Measurements from ENCODE around the gene ITGB3BP. TPM values are rescaled to one million over a fixed set of nuclear protein-coding genes. Genes with fewer than 3 reads are reported as not detected.

ITGB3BP gene, protein sequence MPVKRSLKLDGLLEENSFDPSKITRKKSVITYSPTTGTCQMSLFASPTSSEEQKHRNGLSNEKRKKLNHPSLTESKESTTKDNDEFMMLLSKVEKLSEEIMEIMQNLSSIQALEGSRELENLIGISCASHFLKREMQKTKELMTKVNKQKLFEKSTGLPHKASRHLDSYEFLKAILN
- 24.5 to 27.6 TPM (median 26.1 TPM) in 5 replicates for total RNA-seq (2022; extraction: Qiagen RNA extraction; ENCODE audit: low read depth)

DNA sequence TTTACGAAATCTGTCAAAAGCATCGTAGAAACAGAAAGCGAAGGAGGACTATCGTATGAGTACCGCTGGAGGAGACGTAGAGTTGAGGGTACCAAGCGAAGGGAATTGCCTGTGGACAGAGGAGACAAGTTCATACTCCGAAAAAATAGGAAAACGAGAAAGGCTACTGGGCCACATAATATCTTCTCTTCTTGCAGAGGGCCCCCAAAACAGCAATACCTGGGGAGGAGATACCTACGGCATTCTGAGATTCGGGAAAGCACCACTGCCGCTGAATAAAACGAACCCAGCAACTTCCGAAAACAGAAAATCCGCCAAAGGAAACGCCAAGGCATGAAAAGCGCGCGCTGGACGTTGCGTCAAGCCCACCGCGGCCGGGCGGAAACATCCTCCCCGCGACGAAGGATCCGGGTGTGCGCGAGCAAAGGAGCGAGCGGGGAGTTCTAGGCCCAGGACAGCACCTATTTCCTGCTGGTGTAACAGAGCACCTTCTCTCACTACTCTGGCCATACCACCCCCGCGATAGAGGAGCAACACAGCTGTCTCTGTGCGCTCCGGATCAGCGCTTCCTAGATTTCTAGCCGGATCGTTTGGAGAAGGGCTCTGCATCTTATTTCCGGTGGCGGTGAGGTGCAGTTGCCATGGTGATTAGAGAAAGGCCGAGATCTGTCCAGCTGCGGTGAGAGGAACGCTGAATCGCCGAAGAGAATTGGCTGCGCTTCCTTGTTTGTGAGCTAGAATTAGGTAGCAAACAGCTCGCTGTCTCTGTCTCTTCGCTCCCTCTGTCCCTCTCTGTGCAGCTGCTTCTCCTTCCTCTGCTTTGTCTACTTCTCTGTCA is at the start of gene ITGB3BP, which contains the start of gene EFCAB7:
Gene ITGB3BP, minus strand, starts transcription at position 335 of the 838 bp plus-strand sequence. Its CDS starts 92 bp downstream, at position 243.
Gene EFCAB7, plus strand, starts transcription at position 635 of the 838 bp plus-strand sequence. CDS start 2,048 bp downstream, outside the sequence.

Other genes with a start within 250 kb of the ITGB3BP start
- 0.34 to 0.96 TPM (median 0.72 TPM) in 5 replicates for gene FOXD3, start 200.7 kb downstream of the ITGB3BP start, total RNA-seq (2022; extraction: Qiagen RNA extraction; ENCODE audit: low read depth)
- 4.0 to 6.4 TPM (median 5.3 TPM) in 5 replicates for gene ALG6, start 155.6 kb downstream of the ITGB3BP start, total RNA-seq (2022; extraction: Qiagen RNA extraction; ENCODE audit: low read depth)
- gene EFCAB7, start 300 bp upstream of the ITGB3BP start, total RNA-seq (2022; extraction: Qiagen RNA extraction; ENCODE audit: low read depth): 1.8 to 3.1 TPM (median 2.8 TPM) in 5 replicates
- 32.8 to 39.0 TPM (median 37.3 TPM) in 5 replicates for gene PGM1, start 70.2 kb upstream of the ITGB3BP start, total RNA-seq (2022; extraction: Qiagen RNA extraction; ENCODE audit: low read depth)

Measured in A549 treated with GW870086 at 1 μM for 4 hours (cell line).